HFF-Myc (cell line): ENCODE data around the gene CCDC144A.
"Not testable (repeated sequence)": the region's sequence is repeated elsewhere in the genome, so short reads cannot be mapped to it uniquely, and the experiment has no call there.

Source experiments
- DNase-seq: peaks from one replicate; pipeline ENCODE4 v3.0.0-alpha.2; 2011; ENCODE audit warnings: low read depth; ENCODE audit errors: extremely low read depth
- H3K4me3 ChIP-seq: replicated peaks from 2 replicates; pipeline ENCODE4 v1.5.1; 2011; ENCODE audit warnings: low read depth, mild to moderate bottlenecking, control low read depth, low read length
- CTCF ChIP-seq: IDR thresholded peaks from 2 replicates; pipeline ENCODE4 v1.5.1; 2012; ENCODE audit warnings: mild to moderate bottlenecking, low read depth, low read length, control low read depth; ENCODE audit errors: missing control alignments

CCDC144A gene

GRCh38 chr17:16689731-16690281 lies at the start of gene CCDC144A:
Gene CCDC144A (plus strand): TSS chr17:16690241. CDS start chr17:16690401, 160 bp downstream.
- not testable (repeated sequence) for DNase-seq, H3K4me3 ChIP-seq
- peak; percentile 50 for TF ChIP-seq CTCF

GRCh38 chr17:16649585-16649984 lies 40.5 kb upstream of the CCDC144A start:
- TF ChIP-seq CTCF: no peak
- DNase-seq: no peak
- H3K4me3 ChIP-seq: no peak overlapping the region

GRCh38 chr17:16652252-16652651 lies 37.8 kb upstream of the CCDC144A start:
- no peak for TF ChIP-seq CTCF
- no peak overlapping the region for H3K4me3 ChIP-seq
- no peak for DNase-seq

GRCh38 chr17:16652847-16653366 lies 37.1 kb upstream of the CCDC144A start:
- no peak for TF ChIP-seq CTCF
- no peak for DNase-seq
- peak overlapping the region; percentile 77 for H3K4me3 ChIP-seq

GRCh38 chr17:16653367-16654041 lies 36.5 kb upstream of the CCDC144A start, which contains the start of gene ZNF624:
Gene ZNF624 (minus strand): TSS chr17:16653850.
- no peak for TF ChIP-seq CTCF
- DNase-seq: peak; percentile 63
- H3K4me3 ChIP-seq: peak within 1 kb of the TSS; percentile 77

- no peak for TF ChIP-seq CTCF
- no peak for DNase-seq
- H3K4me3 ChIP-seq: no peak overlapping the region
These were observed 28.8 kb upstream of the CCDC144A start for GRCh38 chr17:16661217-16661616.

- H3K4me3 ChIP-seq: no peak overlapping the region
- no peak for TF ChIP-seq CTCF
- no peak for DNase-seq
These were observed 27.1 kb upstream of the CCDC144A start for GRCh38 chr17:16662936-16663335.

GRCh38 chr17:16666553-16666906 lies 23.5 kb upstream of the CCDC144A start:
- not testable (repeated sequence) for DNase-seq
- H3K4me3 ChIP-seq: peak overlapping the region; percentile 42

- DNase-seq: not testable (repeated sequence)
- peak overlapping the region; percentile 42 for H3K4me3 ChIP-seq
These were observed 23.0 kb upstream of the CCDC144A start for GRCh38 chr17:16666907-16667636.
